Type B pancreatic cell (in vitro differentiated cells): Measurements from ENCODE around the gene VIPR1. TPM values are rescaled to one million over a fixed set of nuclear protein-coding genes. Genes with fewer than 3 reads are reported as not detected.

Experiments
- DNase-seq: peaks from one replicate; pipeline ENCODE4 v3.0.0; 2021; ENCODE audit warnings: mixed read lengths; ENCODE audit not compliant: unreplicated experiment; ENCODE audit errors: extremely low spot score
- H3K27ac Mint-ChIP-seq: 2 replicates; pipeline ENCODE4 v1.8.0; 2021; ENCODE audit warnings: mild to moderate bottlenecking, mixed read lengths
- H3K27me3 Mint-ChIP-seq: 2 replicates; pipeline ENCODE4 v1.8.0; 2021; ENCODE audit warnings: mixed read lengths
- H3K36me3 Mint-ChIP-seq: 2 replicates; pipeline ENCODE4 v1.8.0; 2021; ENCODE audit warnings: mixed read lengths
- H3K4me1 Mint-ChIP-seq: one replicate; pipeline ENCODE4 v1.8.0; 2021; ENCODE audit warnings: mixed read lengths; ENCODE audit not compliant: unreplicated experiment
- H3K4me3 Mint-ChIP-seq: 2 replicates; pipeline ENCODE4 v1.8.0; 2021; ENCODE audit warnings: mild to moderate bottlenecking, mixed read lengths
- H3K9me3 Mint-ChIP-seq: 2 replicates; pipeline ENCODE4 v1.8.0; 2021; ENCODE audit warnings: mixed read lengths
- CTCF ChIP-seq: fragments of 200-600 bp; sonication (generic); conservative IDR thresholded peaks from 2 replicates; pipeline ENCODE4 v1.5.0; 2021; ENCODE audit warnings: antibody characterized with exemption, mild to moderate bottlenecking
- total RNA-seq: library from RNA; stranded (reverse); gene quantifications from 2 replicates; pipeline ENCODE4 v1.2.1, GENCODE V29; 2021; ENCODE audit warnings: low replicate concordance

VIPR1 gene
- total RNA-seq, 1 donor from 2014 or later, result 4.7 TPM

- H3K36me3 Mint-ChIP-seq, result no peaks in the 10 kb centered on the region
- no peak overlapping the region for H3K4me3 Mint-ChIP-seq
- no peaks in the 10 kb centered on the region for H3K9me3 Mint-ChIP-seq
- no peak overlapping the region for H3K27ac Mint-ChIP-seq
- peaks cover 4% of the 10 kb centered on the region for H3K27me3 Mint-ChIP-seq
- no peak for DNase-seq
- TF ChIP-seq CTCF, result no peak
- no peaks in the 10 kb centered on the region for H3K4me1 Mint-ChIP-seq
Measured at GRCh38 chr3:42468111-42468510, 34.3 kb upstream of the VIPR1 start.

GRCh38 chr3:42472555-42472954 is 29.9 kb upstream of the VIPR1 start:
- TF ChIP-seq CTCF, result no peak
- no peak overlapping the region for H3K27ac Mint-ChIP-seq
- DNase-seq, result no peak
- no peak overlapping the region for H3K4me3 Mint-ChIP-seq
- peaks cover 20% of the 10 kb centered on the region for H3K27me3 Mint-ChIP-seq
- H3K36me3 Mint-ChIP-seq, result no peaks in the 10 kb centered on the region
- peaks cover 5% of the 10 kb centered on the region for H3K4me1 Mint-ChIP-seq
- no peaks in the 10 kb centered on the region for H3K9me3 Mint-ChIP-seq

- H3K9me3 Mint-ChIP-seq, result no peaks in the 10 kb centered on the region
- DNase-seq, result no peak
- H3K4me3 Mint-ChIP-seq, result no peak overlapping the region
- no peaks in the 10 kb centered on the region for H3K36me3 Mint-ChIP-seq
- no peak for TF ChIP-seq CTCF
- H3K27me3 Mint-ChIP-seq, result peaks cover 20% of the 10 kb centered on the region
- H3K4me1 Mint-ChIP-seq, result peaks cover 5% of the 10 kb centered on the region
- H3K27ac Mint-ChIP-seq, result no peak overlapping the region
Measured at GRCh38 chr3:42473083-42473932, 29.1 kb upstream of the VIPR1 start.

GRCh38 chr3:42476225-42477125 is 26.0 kb upstream of the VIPR1 start:
- Mint-ChIP-seq H3K4me1 (peaks cover 5% of the 10 kb centered on the region), H3K9me3 (peaks cover 3% of the 10 kb centered on the region), H3K27me3 (peaks cover 24% of the 10 kb centered on the region), H3K4me3 (no peak overlapping the region), H3K27ac (peak overlapping the region; percentile 36), H3K36me3 (no peaks in the 10 kb centered on the region)
- DNase-seq, result no peak
- TF ChIP-seq CTCF, result no peak

- Mint-ChIP-seq H3K9me3 (peaks cover 4% of the 10 kb centered on the region), H3K27ac (no peak overlapping the region), H3K27me3 (peaks cover 24% of the 10 kb centered on the region), H3K4me1 (peaks cover 5% of the 10 kb centered on the region), H3K36me3 (no peaks in the 10 kb centered on the region), H3K4me3 (no peak overlapping the region)
- no peak for TF ChIP-seq CTCF
- DNase-seq, result no peak
Measured at GRCh38 chr3:42477696-42478095, 24.7 kb upstream of the VIPR1 start.
